HepG2 (cell line): ENCODE measurements around the gene GPSM1. TPM values are rescaled to one million over a fixed set of nuclear protein-coding genes. Genes with fewer than 3 reads are reported as not detected.

Source experiments
- ARHGAP35 ChIP-seq: sonication (generic); formaldehyde crosslinking; IDR thresholded peaks from 2 replicates; pipeline ENCODE4 v1.9.0; 2022; ENCODE audit warnings: mild to moderate bottlenecking, inconsistent platforms, moderate library complexity, missing genetic modification reagents, borderline replicate concordance
- FOXC1 ChIP-seq: sonication (generic); formaldehyde crosslinking; IDR thresholded peaks from 2 replicates; pipeline ENCODE4 v1.8.0; 2022; ENCODE audit warnings: mild to moderate bottlenecking, missing genetic modification reagents, borderline replicate concordance
- FOXJ3 ChIP-seq: sonication (generic); formaldehyde crosslinking; IDR thresholded peaks from 2 replicates; pipeline ENCODE4 v1.4.0; 2020; ENCODE audit warnings: missing genetic modification reagents, mild to moderate bottlenecking, borderline replicate concordance
- FOXM1 ChIP-seq: sonication (generic); formaldehyde crosslinking; IDR thresholded peaks from 2 replicates; pipeline ENCODE4 v1.5.0; 2020; ENCODE audit warnings: missing genetic modification reagents
- FOXO4 ChIP-seq: sonication (generic); formaldehyde crosslinking; conservative IDR thresholded peaks from 2 replicates; pipeline ENCODE4 v1.8.1; 2023; ENCODE audit warnings: missing genetic modification reagents
- HDAC6 ChIP-seq: fragments of 200-600 bp; sonication (generic); IDR thresholded peaks from 2 replicates; pipeline ENCODE4 v1.7.0; 2017; ENCODE audit warnings: mild to moderate bottlenecking, antibody characterized with exemption, low read length, low read depth
- PATZ1 ChIP-seq: sonication (generic); formaldehyde crosslinking; IDR thresholded peaks from 2 replicates; pipeline ENCODE4 v1.4.0; 2020; ENCODE audit warnings: missing genetic modification reagents
- SNAI1 ChIP-seq: sonication (generic); formaldehyde crosslinking; IDR thresholded peaks from 2 replicates; pipeline ENCODE4 v1.5.0; 2020; ENCODE audit warnings: mild to moderate bottlenecking, missing genetic modification reagents, borderline replicate concordance
- ZBTB25 ChIP-seq: IDR thresholded peaks from 2 replicates; pipeline ENCODE4 v1.6.1; 2018; ENCODE audit warnings: missing genetic modification reagents
- ZBTB7B ChIP-seq: sonication (generic); formaldehyde crosslinking; IDR thresholded peaks from 2 replicates; pipeline ENCODE4 v1.4.0; 2020; ENCODE audit warnings: missing genetic modification reagents
- ZNF251 ChIP-seq: sonication (generic); formaldehyde crosslinking; IDR thresholded peaks from 2 replicates; pipeline ENCODE4 v1.9.0; 2021; ENCODE audit warnings: mild to moderate bottlenecking, missing genetic modification reagents
- ZNF276 ChIP-seq: sonication (generic); formaldehyde crosslinking; IDR thresholded peaks from 2 replicates; pipeline ENCODE4 v1.4.0; 2020; ENCODE audit warnings: mild to moderate bottlenecking, low read depth, missing genetic modification reagents
- ZNF432 ChIP-seq: sonication (generic); formaldehyde crosslinking; IDR thresholded peaks from 2 replicates; pipeline ENCODE4 v1.5.0; 2020; ENCODE audit warnings: missing genetic modification reagents, mild to moderate bottlenecking, borderline replicate concordance
- ZNF713 ChIP-seq: sonication (generic); formaldehyde crosslinking; IDR thresholded peaks from 2 replicates; pipeline ENCODE4 v1.4.0; 2020; ENCODE audit warnings: mild to moderate bottlenecking, missing genetic modification reagents
- ZSCAN9 ChIP-seq: IDR thresholded peaks from 2 replicates; pipeline ENCODE4 v1.6.1; 2016; ENCODE audit warnings: borderline replicate concordance
- polyA plus RNA-seq, 8 experiments: library from polyadenylated mRNA; depleted of rRNA in 3 of 8; stranded (reverse) in 7 of 8; unstranded in 1 of 8; fragments of >200 nt; fragmentation: Illumina TruSeq in 4 of 8; extraction: Trizol in 4 of 8; gene quantifications; 2 replicates each; pipeline versions ENCODE4 v1.2.1 to v1.2.3, GENCODE V29; 2011 to 2016; ENCODE audit warnings: low read depth in 4 of 8, missing spikeins in 1 of 8, mixed read lengths in 1 of 8; ENCODE audit not compliant: insufficient read depth in 1 of 8
- total RNA-seq, 5 experiments: library from RNA; depleted of rRNA; stranded (reverse); fragments of >200 nt; fragmentation: Illumina TruSeq; extraction: Trizol; gene quantifications; 2 replicates each; pipeline ENCODE4 v1.2.3, GENCODE V29; 2016; ENCODE audit warnings: low read depth in 1 of 5
- TF ChIP-seq, protein P1 (sequence below): IDR thresholded peaks from 2 replicates; pipeline ENCODE4 v1.6.1; 2016; ENCODE audit warnings: missing compliant biosample characterization, missing genetic modification reagents, borderline replicate concordance
- TF ChIP-seq, protein P2 (sequence below): sonication (generic); formaldehyde crosslinking; IDR thresholded peaks from 2 replicates; pipeline ENCODE4 v1.4.0; 2020; ENCODE audit warnings: missing genetic modification reagents
- TF ChIP-seq, protein P3 (sequence below): sonication (generic); formaldehyde crosslinking; IDR thresholded peaks from 2 replicates; pipeline ENCODE4 v1.4.0; 2020; ENCODE audit warnings: missing genetic modification reagents

The GPSM1 gene
- total and polyA plus RNA-seq, 2 of the 13 experiments (the other 11 are each of a cell fraction or from before 2014, with no cell fraction given): 1.0 to 2.4 TPM

- TF ChIP-seq FOXO4 (no peak), FOXC1 (no peak), ZNF713 (CRISPR knock-in tag) (no peak), HDAC6 (no peak), FOXM1 (CRISPR knock-in tag) (no peak), FOXJ3 (CRISPR knock-in tag) (no peak), ZSCAN9 (CRISPR knock-in tag) (no peak), SNAI1 (CRISPR knock-in tag) (no peak), ZNF251 (CRISPR knock-in tag) (no peak), ARHGAP35 (CRISPR knock-in tag) (no peak), ZNF276 (CRISPR knock-in tag) (no peak), PATZ1 (CRISPR knock-in tag) (peak; percentile 47; the same call in 1 of the 2 replicates), ZBTB7B (CRISPR knock-in tag) (peak; percentile 39; the same call in 1 of the 2 replicates), ZNF432 (CRISPR knock-in tag) (no peak), ZBTB25 (CRISPR knock-in tag) (no peak)
- TF ChIP-seq, protein P1, sequence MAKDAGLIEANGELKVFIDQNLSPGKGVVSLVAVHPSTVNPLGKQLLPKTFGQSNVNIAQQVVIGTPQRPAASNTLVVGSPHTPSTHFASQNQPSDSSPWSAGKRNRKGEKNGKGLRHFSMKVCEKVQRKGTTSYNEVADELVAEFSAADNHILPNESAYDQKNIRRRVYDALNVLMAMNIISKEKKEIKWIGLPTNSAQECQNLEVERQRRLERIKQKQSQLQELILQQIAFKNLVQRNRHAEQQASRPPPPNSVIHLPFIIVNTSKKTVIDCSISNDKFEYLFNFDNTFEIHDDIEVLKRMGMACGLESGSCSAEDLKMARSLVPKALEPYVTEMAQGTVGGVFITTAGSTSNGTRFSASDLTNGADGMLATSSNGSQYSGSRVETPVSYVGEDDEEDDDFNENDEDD (CRISPR knock-in tag): no peak
- TF ChIP-seq, protein P2, sequence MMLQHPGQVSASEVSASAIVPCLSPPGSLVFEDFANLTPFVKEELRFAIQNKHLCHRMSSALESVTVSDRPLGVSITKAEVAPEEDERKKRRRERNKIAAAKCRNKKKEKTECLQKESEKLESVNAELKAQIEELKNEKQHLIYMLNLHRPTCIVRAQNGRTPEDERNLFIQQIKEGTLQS (CRISPR knock-in tag): no peak
- TF ChIP-seq, protein P3, sequence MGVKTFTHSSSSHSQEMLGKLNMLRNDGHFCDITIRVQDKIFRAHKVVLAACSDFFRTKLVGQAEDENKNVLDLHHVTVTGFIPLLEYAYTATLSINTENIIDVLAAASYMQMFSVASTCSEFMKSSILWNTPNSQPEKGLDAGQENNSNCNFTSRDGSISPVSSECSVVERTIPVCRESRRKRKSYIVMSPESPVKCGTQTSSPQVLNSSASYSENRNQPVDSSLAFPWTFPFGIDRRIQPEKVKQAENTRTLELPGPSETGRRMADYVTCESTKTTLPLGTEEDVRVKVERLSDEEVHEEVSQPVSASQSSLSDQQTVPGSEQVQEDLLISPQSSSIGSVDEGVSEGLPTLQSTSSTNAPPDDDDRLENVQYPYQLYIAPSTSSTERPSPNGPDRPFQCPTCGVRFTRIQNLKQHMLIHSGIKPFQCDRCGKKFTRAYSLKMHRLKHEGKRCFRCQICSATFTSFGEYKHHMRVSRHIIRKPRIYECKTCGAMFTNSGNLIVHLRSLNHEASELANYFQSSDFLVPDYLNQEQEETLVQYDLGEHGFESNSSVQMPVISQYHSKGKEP (CRISPR knock-in tag): no peak
Measured at GRCh38 chr9:136331556-136332481, 4.5 kb downstream of the GPSM1 start (continued).
